HEK293 (cell line): ENCODE results near the gene SMARCD1.

Experiments
- KLF16 ChIP-seq: fragments of 450-650 bp; formaldehyde crosslinking; IDR thresholded peaks from 2 replicates; pipeline ENCODE4 v1.5.1; 2017; ENCODE audit warnings: missing biosample characterization, missing genetic modification characterization
- KLF8 ChIP-seq: fragments of 450-650 bp; formaldehyde crosslinking; IDR thresholded peaks from 2 replicates; pipeline ENCODE4 v1.5.1; 2016; ENCODE audit warnings: missing biosample characterization, missing genetic modification characterization
- YY1 ChIP-seq: fragments of 450-650 bp; formaldehyde crosslinking; IDR thresholded peaks from 2 replicates; pipeline ENCODE4 v1.5.1; 2018; ENCODE audit warnings: missing biosample characterization, missing genetic modification characterization
- ZBTB21 ChIP-seq: fragments of 450-650 bp; formaldehyde crosslinking; IDR thresholded peaks from 2 replicates; pipeline ENCODE4 v1.5.1; 2017; ENCODE audit warnings: missing biosample characterization, missing genetic modification characterization
- ZNF169 ChIP-seq: fragments of 450-650 bp; formaldehyde crosslinking; IDR thresholded peaks from 2 replicates; pipeline ENCODE4 v1.5.1; 2016; ENCODE audit warnings: missing biosample characterization, missing genetic modification characterization
- ZNF530 ChIP-seq: fragments of 450-650 bp; formaldehyde crosslinking; IDR thresholded peaks from 2 replicates; pipeline ENCODE4 v1.5.1; 2016; ENCODE audit warnings: low read depth, missing biosample characterization, missing genetic modification characterization
- TF ChIP-seq, protein P1 (sequence below): fragments of 450-650 bp; IDR thresholded peaks from 2 replicates; pipeline ENCODE4 v1.5.1; 2018; ENCODE audit warnings: missing biosample characterization, missing genetic modification characterization
- TF ChIP-seq, protein P2 (sequence below): fragments of 450-650 bp; formaldehyde crosslinking; IDR thresholded peaks from 2 replicates; pipeline ENCODE4 v1.5.1; 2016; ENCODE audit warnings: missing biosample characterization, missing genetic modification characterization
- TF ChIP-seq, protein P3 (sequence below): fragments of 450-650 bp; formaldehyde crosslinking; IDR thresholded peaks from 2 replicates; pipeline ENCODE4 v1.5.1; 2016; ENCODE audit warnings: missing biosample characterization, missing genetic modification characterization
- TF ChIP-seq, protein P4 (sequence below): fragments of 450-650 bp; formaldehyde crosslinking; IDR thresholded peaks from 2 replicates; pipeline ENCODE4 v1.5.1; 2016; ENCODE audit warnings: missing biosample characterization, missing genetic modification characterization

- TF ChIP-seq KLF16: no peak
- TF ChIP-seq, protein P1, sequence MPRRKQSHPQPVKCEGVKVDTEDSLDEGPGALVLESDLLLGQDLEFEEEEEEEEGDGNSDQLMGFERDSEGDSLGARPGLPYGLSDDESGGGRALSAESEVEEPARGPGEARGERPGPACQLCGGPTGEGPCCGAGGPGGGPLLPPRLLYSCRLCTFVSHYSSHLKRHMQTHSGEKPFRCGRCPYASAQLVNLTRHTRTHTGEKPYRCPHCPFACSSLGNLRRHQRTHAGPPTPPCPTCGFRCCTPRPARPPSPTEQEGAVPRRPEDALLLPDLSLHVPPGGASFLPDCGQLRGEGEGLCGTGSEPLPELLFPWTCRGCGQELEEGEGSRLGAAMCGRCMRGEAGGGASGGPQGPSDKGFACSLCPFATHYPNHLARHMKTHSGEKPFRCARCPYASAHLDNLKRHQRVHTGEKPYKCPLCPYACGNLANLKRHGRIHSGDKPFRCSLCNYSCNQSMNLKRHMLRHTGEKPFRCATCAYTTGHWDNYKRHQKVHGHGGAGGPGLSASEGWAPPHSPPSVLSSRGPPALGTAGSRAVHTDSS: no peak
- TF ChIP-seq ZBTB21 (tag by site-specific recombination): no peak
- TF ChIP-seq, protein P2, sequence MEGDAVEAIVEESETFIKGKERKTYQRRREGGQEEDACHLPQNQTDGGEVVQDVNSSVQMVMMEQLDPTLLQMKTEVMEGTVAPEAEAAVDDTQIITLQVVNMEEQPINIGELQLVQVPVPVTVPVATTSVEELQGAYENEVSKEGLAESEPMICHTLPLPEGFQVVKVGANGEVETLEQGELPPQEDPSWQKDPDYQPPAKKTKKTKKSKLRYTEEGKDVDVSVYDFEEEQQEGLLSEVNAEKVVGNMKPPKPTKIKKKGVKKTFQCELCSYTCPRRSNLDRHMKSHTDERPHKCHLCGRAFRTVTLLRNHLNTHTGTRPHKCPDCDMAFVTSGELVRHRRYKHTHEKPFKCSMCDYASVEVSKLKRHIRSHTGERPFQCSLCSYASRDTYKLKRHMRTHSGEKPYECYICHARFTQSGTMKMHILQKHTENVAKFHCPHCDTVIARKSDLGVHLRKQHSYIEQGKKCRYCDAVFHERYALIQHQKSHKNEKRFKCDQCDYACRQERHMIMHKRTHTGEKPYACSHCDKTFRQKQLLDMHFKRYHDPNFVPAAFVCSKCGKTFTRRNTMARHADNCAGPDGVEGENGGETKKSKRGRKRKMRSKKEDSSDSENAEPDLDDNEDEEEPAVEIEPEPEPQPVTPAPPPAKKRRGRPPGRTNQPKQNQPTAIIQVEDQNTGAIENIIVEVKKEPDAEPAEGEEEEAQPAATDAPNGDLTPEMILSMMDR (tag by site-specific recombination): no peak
- no peak for TF ChIP-seq ZNF530 (tag by site-specific recombination)
- TF ChIP-seq, protein P3, sequence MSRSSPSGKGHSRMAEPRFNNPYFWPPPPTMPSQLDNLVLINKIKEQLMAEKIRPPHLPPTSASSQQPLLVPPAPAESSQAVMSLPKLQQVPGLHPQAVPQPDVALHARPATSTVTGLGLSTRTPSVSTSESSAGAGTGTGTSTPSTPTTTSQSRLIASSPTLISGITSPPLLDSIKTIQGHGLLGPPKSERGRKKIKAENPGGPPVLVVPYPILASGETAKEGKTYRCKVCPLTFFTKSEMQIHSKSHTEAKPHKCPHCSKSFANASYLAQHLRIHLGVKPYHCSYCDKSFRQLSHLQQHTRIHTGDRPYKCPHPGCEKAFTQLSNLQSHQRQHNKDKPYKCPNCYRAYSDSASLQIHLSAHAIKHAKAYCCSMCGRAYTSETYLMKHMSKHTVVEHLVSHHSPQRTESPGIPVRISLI (tag by site-specific recombination): no peak
- no peak for TF ChIP-seq YY1 (tag by site-specific recombination)
- TF ChIP-seq, protein P4, sequence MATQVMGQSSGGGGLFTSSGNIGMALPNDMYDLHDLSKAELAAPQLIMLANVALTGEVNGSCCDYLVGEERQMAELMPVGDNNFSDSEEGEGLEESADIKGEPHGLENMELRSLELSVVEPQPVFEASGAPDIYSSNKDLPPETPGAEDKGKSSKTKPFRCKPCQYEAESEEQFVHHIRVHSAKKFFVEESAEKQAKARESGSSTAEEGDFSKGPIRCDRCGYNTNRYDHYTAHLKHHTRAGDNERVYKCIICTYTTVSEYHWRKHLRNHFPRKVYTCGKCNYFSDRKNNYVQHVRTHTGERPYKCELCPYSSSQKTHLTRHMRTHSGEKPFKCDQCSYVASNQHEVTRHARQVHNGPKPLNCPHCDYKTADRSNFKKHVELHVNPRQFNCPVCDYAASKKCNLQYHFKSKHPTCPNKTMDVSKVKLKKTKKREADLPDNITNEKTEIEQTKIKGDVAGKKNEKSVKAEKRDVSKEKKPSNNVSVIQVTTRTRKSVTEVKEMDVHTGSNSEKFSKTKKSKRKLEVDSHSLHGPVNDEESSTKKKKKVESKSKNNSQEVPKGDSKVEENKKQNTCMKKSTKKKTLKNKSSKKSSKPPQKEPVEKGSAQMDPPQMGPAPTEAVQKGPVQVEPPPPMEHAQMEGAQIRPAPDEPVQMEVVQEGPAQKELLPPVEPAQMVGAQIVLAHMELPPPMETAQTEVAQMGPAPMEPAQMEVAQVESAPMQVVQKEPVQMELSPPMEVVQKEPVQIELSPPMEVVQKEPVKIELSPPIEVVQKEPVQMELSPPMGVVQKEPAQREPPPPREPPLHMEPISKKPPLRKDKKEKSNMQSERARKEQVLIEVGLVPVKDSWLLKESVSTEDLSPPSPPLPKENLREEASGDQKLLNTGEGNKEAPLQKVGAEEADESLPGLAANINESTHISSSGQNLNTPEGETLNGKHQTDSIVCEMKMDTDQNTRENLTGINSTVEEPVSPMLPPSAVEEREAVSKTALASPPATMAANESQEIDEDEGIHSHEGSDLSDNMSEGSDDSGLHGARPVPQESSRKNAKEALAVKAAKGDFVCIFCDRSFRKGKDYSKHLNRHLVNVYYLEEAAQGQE (tag by site-specific recombination): no peak
- TF ChIP-seq ZNF169 (tag by site-specific recombination): no peak
- no peak for TF ChIP-seq KLF8 (tag by site-specific recombination)
Observed at GRCh38 chr12:50058743-50059312, 26.3 kb upstream of the SMARCD1 start.
